Measurements from ENCODE around the gene APLP2. TPM values are rescaled to one million over a fixed set of nuclear protein-coding genes. Genes with fewer than 3 reads are reported as not detected.

APLP2 gene
- total RNA-seq, 2 experiments from 2014 or later, result 49.7 to 56.1 TPM

DNA sequence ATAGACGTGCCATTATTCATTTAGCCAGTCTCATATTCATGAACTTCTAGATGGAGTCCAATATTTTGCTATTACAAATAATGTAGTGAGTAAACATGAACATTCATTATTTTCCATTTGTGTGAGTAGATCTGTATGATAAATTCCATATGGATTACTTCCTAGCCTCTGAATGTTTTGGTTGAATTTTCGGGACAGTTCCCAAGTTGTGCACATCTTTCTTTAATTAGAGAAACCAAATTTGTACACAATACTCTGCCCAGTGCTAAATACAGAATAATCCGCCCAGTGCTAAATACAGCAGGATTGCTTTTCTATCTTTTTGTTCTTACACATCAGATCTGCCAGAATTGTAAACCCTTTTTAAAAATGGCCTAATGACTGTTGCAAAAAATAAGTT, 17.1 kb upstream of the APLP2 start:
- CTCF ChIA-PET, result no interaction called here

DNA sequence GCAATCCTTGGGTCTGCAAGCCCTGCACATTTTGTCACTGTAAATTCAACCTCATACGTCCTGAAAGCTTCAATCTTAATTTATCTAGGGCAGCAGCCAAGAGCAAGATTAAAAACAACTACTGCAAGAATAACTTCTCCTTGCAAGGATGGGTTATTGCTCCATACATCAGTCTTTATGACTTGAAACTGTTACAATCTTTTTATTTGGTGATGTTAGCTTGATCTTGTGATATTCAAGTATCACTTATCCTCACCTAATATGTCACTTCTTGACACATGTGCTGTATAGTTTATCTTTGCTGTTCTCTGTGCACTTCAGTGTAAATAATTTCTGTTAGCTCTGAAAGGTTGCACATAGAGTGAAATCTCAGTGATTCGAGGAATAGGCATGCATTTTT, 14.7 kb upstream of the APLP2 start:
- ChIA-PET CTCF (no interaction called here), POLR2A (no interaction called here)

More for the DNA sequence above, 17.1 kb upstream of the APLP2 start:
- POLR2A ChIA-PET, result no interaction called here

DNA sequence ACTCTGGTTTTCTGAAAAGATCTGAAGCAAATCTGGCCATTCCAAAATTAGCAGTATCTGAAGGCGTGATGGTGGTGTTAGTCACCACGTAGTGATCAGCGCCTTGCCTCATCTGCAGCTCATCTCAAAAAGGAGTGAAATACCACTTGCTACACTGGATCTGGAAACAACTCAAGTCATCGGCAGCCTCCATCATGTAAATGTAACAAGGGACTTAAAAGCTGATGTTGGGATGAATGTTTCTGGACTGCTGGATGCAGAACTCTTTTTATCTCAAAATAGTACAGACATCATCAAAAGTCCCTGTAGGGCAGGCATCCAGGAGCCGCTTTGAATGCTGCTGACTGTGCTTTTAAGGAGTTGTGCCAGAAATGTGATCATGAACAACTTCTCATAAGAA, 14.1 kb upstream of the APLP2 start:
- ChIA-PET POLR2A (no interaction called here), CTCF (no interaction called here)

DNA sequence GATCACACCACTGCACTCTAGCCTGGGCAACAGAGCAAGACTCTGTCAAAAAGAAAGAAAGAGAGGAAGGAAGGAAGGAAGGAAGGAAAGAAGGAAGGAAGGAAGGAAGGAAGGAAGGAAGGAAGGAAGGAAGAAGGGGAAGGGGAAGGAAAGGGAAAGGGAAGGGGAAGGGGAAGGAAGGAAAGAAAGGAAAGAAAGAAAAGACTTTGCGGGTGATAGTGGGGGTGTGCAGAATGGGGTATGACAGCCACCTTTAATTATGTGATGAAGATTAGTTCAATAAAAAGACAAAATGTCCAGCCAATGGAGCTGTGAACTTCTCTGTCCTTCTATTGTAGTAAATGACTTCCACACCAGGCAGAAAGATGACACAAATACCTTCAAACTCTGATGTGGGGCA, 8.7 kb upstream of the APLP2 start:
- ChIA-PET POLR2A (no interaction called here), CTCF (no interaction called here)

DNA sequence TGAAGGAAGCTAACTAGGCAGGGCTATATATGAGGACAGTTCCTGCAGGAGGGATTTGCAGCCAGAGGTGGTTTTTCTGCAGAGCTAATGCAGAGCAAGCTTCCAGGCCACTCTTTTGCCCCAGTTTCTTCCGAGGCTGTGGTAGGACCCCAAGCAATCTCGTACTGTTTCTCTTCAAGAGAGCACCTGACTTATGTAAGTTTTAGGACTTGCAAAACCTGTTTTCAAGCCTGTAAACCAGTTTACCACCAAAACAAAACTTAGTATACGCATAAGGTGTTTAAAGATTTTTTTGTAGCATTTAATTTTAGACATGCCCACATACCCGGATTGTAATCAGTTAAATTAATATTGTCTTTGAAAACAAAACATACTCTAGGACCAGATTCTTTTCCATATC, 7.7 kb upstream of the APLP2 start:
- ChIA-PET CTCF (no interaction called here), POLR2A (no interaction called here)

DNA sequence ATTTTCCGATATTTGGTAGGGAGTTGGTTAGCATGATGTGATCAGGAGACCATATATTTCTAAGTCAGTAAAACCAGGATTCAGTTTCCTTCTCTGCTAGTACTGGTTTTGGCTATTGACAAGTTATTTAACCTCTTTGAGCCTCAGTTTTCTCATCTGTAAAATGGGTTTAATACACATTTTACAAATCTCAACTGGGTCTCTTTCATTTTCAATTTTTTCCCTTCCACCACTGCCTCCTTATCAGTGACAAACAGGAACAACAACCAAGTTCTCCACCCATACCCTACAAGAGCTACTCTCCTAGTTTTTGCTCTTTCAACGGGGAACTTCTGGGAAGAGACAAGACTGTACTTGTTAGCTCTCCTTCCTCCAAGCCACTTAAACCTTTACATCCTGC, 6.2 kb upstream of the APLP2 start:
- CTCF ChIA-PET, result no interaction called here
- POLR2A ChIA-PET, result no interaction called here

DNA sequence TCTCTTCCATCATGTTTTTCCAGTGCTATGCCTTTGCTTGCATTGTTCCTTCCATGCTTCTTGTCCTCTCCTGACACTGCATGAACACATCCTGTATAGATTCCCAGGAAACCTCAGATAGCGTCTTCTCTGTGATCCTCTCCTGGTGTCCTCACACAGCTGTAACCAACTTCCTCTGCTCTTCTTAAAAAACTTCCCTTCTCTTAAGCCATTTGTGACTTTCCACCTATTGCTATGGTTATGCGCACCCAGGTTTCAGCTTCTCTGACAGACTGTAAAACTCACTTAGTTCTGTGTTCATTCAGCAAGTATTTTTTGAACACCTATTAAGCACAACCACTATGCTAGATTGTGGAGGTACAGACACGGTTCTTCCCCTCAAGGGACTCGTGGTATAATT, 5.1 kb upstream of the APLP2 start:
- ChIA-PET POLR2A (no interaction called here), CTCF (no interaction called here)

DNA sequence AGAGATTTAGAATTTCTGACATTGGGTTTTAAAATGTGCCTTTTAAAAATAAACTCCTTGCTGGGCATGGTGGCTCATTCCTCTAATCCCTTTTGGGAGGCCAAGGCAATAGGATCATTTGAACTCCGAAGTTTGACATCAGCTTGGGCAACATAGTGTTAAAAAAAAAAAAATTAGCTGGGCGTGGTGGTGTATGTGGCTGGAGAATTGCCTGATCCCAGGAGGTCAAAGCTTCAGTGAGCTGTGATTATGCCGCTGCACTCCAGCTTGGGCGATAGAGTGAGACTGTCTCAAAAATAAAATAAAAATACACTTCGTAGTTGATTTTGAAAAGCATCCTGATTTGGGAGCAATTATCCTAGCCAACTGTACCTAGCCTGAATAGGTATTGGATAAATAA, 3.4 kb upstream of the APLP2 start:
- ChIA-PET CTCF (interaction anchor here (0.6 kb wide), 1 partner anchor 179 kb away, joined by 3 read pairs; no protein-coding TSS in a partner anchor), POLR2A (no interaction called here)

DNA sequence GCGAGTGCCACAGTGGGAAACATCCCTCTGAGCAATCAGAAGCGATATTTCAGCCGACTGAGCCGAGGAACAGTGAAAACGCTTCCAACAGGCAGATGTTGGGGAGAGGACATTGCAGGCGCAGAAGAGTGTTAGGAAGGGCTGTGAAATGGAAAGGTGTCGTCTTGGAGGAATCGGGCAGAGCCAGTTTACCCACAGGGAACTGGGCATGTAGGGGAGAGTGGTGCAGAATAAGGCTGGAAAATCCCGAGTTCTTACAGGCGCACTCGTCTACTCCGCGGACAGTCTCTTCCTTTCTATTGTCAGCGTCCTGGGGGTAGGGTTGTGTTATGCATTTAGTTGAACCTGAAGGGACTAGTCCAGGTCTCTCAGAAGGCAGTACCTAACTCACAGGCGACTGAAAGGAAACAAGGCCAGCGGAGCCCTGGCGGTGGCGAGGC, 1.1 kb upstream of the APLP2 start:
- ChIA-PET CTCF (interaction anchor here (1.1 kb wide), 1 partner anchor 64 kb away, joined by 3 read pairs; no protein-coding TSS in a partner anchor), POLR2A (interaction anchor here (1.2 kb wide), 1 partner anchor 65 kb away, joined by 4 read pairs; the partner anchor contains the start of gene PRDM10)

DNA sequence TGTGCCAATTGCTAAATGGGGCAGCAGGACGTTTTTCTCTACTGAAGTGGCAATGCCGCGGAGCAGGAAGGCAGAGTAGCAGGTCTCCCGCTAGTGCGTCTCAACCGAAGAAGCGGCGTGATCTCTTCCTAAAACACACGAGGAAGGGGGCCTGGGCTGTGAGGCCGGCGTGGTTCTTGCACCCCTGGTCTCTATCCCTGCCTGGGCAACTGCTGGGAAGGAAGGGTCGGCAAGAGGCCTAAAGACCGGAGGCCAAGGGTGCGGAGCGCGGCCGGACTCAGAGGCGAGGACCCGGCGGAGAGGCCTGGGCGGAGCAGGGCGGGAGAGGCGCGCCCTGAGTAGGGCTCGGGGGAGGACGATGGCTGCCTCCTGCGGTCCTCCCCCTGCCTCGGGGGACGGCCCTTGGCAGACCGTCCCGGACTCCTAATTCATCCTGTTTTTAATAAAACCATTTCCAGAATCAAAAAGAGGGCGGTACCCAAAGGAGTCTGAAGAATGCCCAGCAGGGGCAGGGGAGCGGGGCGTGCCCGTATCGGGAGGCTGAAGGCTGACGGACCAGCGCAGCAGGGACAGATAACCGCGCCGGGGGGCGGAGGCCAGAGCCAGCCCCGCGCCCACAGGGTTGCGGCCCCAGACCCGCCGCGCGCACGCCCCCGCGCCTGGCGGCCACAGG, 572 bp upstream of the APLP2 start:
- CTCF ChIA-PET, result no interaction called here
- POLR2A ChIA-PET, result interaction anchor here (1.0 kb wide), 1 partner anchor 67 kb away, joined by 5 read pairs; the partner anchor contains the start of gene PRDM10

DNA sequence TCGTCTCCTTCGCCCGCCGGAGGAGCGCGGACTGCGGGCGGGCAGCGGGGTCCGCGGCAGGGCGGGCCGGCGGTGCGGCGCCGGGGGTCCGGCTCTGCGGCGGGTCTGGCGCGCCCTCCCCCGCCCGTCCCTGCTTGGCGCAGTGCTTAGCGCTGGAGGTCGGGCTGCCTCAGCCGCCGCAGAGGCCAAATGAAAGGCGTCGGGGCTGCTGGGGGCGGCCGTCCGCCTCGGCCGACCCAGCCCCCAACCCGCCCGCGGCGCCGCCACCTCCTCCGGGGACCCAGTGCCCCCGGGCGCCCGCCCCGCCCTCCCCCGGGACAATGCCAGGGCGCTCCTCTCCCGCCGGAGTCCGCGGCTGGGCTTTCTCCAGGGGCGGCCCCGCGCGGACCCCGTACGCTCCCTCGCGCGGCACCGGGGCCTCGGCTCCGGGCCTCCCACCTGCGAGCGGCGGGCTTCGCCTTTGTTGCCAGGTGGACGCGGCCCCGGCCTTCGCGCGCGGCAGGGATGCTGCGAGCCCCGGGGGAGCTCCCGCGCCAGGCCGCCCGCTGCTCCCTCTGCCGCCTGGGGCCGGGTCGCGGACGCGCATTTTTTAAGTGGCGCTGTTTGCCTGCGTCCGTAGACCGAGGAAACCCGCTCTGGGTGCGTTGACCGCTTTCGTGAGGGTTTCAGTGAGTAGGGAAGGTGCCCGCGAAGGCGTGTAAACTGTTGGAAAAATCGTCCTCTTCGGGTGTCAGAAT, 583 bp downstream of the APLP2 start:
- ChIA-PET CTCF (interaction anchor here (0.9 to 2.2 kb wide), 5 partner anchors 66 to 1558 kb away, joined by 3 to 5 read pairs (median 5); no protein-coding TSS in a partner anchor), POLR2A (interaction anchor here (0.5 to 1.0 kb wide), 4 partner anchors 66 to 436 kb away, joined by 3 to 6 read pairs (median 4); partner anchors contain the start of gene PRDM10)

DNA sequence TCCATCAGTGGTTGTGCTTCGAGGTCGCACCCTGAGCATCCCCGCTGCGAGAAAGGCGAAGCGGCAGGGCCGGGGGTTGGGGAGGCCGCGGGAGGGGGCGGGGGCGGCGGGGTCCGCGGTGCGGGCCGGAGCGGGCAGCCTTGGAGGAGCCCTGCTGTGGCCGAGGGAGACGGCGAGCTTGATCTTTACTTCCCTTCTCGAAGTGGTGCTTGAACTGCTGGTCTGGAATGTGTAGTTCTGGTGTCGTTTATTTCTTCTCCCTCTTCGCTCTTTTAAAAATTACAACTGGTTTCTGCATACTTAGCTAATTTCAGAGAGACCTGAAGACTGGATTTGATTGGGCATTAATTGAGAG, 1.1 kb downstream of the APLP2 start:
- CTCF ChIA-PET, result interaction anchor here (0.7 to 2.2 kb wide), 6 partner anchors 42 to 1559 kb away, joined by 3 to 5 read pairs (median 4); no protein-coding TSS in a partner anchor
- POLR2A ChIA-PET, result interaction anchor here (0.6 to 0.9 kb wide), 2 partner anchors 67 to 68 kb away, joined by 3 to 4 read pairs; partner anchors contain the start of gene PRDM10

DNA sequence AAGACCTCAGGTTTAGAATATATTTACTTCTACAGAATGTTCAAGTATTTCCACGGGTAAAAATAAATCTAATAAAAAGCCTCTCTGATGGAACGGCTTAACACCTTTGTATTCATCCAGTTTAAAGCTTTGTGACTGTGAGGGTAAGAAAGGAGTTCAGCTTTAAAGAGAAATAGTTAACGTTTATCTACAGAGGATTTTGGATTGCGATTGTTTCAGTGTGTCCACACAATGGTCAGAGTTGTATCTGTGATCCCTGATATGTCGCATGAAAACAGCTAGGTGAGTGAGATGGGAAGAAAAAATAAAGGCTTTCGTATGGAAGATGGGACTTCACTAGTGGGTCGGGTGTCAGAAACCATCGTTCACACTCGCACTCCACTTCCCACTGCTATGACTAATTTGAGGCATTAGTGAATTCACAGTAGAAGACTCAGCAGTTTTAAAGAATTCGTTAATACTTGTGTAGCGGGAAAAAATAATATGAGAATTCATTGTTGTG, 1.6 kb downstream of the APLP2 start:
- ChIA-PET POLR2A (interaction anchor here (0.9 kb wide), 1 partner anchor 81 kb away, joined by 3 read pairs; no protein-coding TSS in a partner anchor), CTCF (interaction anchor here (0.7 to 2.2 kb wide), 4 partner anchors 42 to 79 kb away, joined by 4 to 5 read pairs (median 4); no protein-coding TSS in a partner anchor)

DNA sequence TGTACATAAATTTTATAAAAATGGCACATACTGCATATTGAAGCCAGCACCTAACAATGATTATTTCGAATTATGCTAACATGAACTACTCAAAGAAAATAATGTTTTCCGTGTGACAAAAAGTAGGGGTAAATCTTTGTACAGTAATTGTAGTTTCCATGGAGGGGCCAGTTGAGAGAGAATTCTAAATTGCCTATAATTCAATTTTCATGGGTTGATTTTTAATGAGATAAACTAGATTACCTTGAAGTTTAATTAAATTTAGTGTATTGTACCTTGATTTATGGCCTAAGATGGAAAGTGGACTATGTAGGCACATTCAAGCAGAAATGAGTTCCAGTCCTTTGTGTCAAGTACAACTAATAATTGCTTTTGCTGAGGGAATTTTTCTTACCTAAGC, 5.0 kb downstream of the APLP2 start:
- ChIA-PET CTCF (no interaction called here), POLR2A (no interaction called here)

DNA sequence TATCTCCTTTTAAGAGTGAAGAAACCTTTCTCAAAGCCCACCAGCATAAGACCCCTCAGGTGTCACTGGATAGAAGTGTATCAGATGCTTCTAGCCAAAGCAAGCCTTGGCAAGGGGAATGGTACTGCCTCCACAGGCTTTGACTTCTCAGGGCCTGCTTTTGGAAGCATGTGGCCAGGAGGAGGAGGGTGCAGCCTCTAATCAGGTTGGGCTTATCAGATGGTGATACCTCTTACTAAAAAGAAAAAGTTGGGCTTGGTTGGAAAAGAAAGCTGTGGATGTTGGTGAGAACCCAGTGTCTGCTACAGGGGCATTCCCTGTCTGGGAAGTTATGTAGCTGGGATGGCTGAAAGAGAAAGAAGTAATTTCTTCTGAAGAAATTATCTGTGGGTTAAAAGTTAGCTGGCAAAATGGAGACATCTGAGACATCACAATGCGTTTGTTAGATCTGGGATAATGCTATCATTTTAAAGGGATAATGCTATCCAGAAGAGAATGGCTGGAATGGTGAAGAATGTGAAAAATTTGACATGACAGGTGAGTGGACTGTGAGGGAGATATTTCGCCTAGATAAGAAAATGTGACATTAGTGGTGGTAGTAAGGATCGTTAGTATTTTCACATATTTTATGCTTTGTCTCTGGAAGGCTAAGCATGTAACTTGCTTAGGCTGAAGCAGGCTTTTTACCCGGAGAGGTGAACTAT, 7.2 kb downstream of the APLP2 start:
- ChIA-PET POLR2A (no interaction called here), CTCF (no interaction called here)

DNA sequence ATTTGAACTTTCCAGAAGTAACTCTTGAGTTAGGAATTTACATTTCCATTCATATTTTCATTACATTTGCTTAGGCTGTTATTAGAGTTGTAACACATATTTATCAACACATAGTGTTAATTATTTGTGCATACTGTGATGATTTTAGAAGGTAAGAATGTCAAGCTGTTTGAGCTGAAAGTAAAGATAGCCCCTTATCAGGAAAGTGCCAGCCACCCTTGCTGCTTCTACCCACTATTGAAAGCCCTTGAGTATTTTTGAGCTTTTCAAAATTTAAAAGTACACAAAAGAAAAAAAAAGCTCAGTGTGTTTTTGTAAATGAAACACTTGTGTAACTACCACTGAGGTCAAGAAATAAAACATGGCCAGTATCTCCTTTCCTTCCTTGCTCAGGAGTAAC, 8.0 kb downstream of the APLP2 start:
- CTCF ChIA-PET, result no interaction called here
- POLR2A ChIA-PET, result no interaction called here

DNA sequence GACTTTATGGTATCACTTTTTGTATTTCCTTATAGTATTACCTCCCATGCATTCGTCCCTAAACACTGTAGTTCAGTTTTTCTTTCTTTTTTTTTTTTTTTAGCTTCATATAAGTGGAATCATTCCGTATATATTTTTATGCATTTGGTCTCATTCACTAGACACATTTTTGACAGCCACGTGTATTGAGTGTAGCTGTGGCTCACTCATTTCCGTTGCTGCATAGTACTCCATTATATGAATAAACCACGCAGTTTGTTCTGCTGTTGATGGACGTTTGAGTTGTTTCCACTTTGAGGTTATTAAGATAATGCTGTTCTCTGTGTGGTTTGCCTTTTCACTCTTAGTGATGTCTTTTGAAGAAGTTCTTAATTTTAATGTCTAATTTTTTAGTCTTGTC, 8.4 kb downstream of the APLP2 start:
- CTCF ChIA-PET, result no interaction called here
- POLR2A ChIA-PET, result no interaction called here

DNA sequence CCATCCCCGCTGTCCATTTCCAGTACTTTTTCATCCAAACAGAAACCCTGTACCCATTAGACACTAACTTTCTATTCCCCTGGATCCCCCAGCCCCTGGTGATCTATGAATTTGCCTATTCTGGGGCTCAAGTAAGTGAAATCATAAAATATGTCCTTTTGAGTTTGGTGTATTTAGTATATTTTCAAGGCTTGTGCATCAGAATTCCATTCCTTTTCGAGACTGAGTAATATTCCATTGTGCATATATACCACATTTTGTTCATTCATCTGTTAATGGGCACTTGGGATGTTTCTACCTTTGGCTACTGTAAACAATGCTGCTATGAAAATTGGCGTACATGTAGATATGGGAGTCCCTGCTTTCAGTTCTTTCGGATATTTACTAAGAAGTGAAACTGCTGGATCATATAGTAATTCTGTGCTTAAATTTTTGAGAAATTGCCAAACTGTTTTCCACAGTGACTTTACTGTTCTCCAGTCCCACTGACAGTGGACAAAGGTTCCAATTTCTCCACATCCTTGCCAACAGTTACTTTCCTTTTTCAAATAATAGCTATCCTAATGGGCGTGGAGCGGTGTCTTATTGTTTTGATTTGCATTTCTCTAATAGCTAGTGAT, 16.1 kb downstream of the APLP2 start:
- ChIA-PET POLR2A (no interaction called here), CTCF (no interaction called here)

DNA sequence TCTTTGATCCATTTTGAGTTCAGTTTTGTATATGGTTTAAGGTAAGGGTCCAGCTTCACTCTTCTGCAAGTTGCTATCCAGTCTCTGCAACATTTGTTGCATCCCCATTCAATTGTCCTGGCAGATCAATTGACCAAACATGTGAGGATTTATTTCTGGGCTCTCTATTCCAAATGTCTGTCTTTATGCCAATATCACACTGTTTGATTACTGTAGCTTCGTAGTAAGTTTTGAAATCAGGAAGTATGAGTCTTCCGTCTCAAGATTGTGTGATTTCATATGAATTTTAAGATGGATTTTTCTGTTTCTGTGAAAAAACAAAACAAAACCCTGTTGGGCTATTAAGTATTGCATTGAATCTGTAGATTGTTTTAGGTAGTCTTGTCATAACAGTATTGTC, 17.0 kb downstream of the APLP2 start:
- CTCF ChIA-PET, result no interaction called here

More for the DNA sequence above, 17.0 kb downstream of the APLP2 start:
- POLR2A ChIA-PET, result no interaction called here

Data from activated CD8-positive, alpha-beta memory T cell treated with anti-CD3 and anti-CD28 coated beads for 36 hours (primary cell).